Cardiac muscle cell (in vitro differentiated cells and primary cell): ENCODE measurements around the gene CSAG3. TPM values are rescaled to one million over a fixed set of nuclear protein-coding genes. Genes with fewer than 3 reads are reported as not detected.
"Not testable (repeated sequence)": the region's sequence is repeated elsewhere in the genome, so short reads cannot be mapped to it uniquely, and the experiment has no call there.

Experiments
- DNase-seq, 2 donors: peaks; one replicate each; pipeline versions ENCODE4 v3.0.0 to v3.0.0-alpha.2; 2010 to 2017; ENCODE audit warnings: low read depth in 1 of 2, low spot score in 1 of 2
- H3K27ac ChIP-seq: fragments of 200-600 bp; sonication (generic); 2 replicates; pipeline ENCODE4 v1.5.1; 2016
- H3K27me3 ChIP-seq: fragments of 200-600 bp; sonication (generic); 2 replicates; pipeline ENCODE4 v1.6.0; 2016; ENCODE audit warnings: control low read depth
- H3K36me3 ChIP-seq: fragments of 200-600 bp; sonication (generic); 2 replicates; pipeline ENCODE4 v1.5.1; 2016; ENCODE audit warnings: control low read depth
- H3K4me1 ChIP-seq: fragments of 200-600 bp; sonication (generic); 2 replicates; pipeline ENCODE4 v1.8.1; 2017; ENCODE audit warnings: low read depth, mild to moderate bottlenecking, mixed run types
- H3K4me3 ChIP-seq: fragments of 200-600 bp; sonication (generic); 2 replicates; pipeline ENCODE4 v1.5.1; 2016; ENCODE audit warnings: mild to moderate bottlenecking
- H3K9me3 ChIP-seq: fragments of 200-600 bp; sonication (generic); 2 replicates; pipeline ENCODE4 v1.5.1; 2017; ENCODE audit warnings: low read depth, mild to moderate bottlenecking, control low read depth
- polyA plus RNA-seq: library from polyadenylated mRNA; unstranded; fragments of >200 nt; fragmentation: Nextera tagmentation; extraction: Ambion mirVana; gene quantifications from 2 replicates; pipeline ENCODE4 v1.2.1, GENCODE V29; 2016
- total RNA-seq: library from RNA; depleted of rRNA; stranded (reverse); fragments of >200 nt; gene quantifications from 2 replicates; pipeline ENCODE4 v1.2.3, GENCODE V29; 2016
- TF ChIP-seq, protein P1 (sequence below): IDR thresholded peaks from 2 replicates; pipeline ENCODE4 v1.5.1; 2012; ENCODE audit warnings: low read depth, mild to moderate bottlenecking, low read length

The CSAG3 gene
- total and polyA plus RNA-seq, 2 experiments from 2014 or later = not detected

DNA sequence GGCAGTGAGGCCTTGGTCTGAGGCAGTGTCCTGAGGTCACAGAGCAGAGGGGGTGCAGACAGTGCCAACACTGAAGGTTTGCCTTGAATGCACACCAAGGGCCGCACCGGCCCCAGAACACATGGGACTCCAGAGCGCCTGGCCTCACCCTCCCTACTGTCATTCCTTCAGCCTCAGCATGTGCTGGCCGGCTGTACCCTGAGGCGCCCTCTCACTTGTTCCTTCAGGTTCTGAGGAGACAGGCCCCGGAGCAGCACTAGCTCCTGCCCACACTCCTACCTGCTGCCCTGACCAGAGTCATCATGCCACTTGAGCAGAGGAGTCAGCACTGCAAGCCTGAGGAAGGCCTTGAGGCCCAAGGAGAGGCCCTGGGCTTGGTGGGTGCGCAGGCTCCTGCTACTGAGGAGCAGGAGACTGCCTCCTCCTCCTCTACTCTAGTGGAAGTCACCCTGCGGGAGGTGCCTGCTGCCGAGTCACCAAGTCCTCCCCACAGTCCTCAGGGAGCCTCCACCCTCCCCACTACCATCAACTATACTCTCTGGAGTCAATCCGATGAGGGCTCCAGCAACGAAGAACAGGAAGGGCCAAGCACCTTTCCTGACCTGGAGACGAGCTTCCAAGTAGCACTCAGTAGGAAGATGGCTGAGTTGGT lies 23.0 kb upstream of the CSAG3 start:
- Histone ChIP-seq H3K36me3 (no peaks in the 10 kb centered on the region), H3K27me3 (no peaks in the 10 kb centered on the region), H3K4me3 (no peak overlapping the region), H3K27ac (no peak overlapping the region), H3K4me1 (no peaks in the 10 kb centered on the region), H3K9me3 (no peaks in the 10 kb centered on the region)
- TF ChIP-seq, protein P1, sequence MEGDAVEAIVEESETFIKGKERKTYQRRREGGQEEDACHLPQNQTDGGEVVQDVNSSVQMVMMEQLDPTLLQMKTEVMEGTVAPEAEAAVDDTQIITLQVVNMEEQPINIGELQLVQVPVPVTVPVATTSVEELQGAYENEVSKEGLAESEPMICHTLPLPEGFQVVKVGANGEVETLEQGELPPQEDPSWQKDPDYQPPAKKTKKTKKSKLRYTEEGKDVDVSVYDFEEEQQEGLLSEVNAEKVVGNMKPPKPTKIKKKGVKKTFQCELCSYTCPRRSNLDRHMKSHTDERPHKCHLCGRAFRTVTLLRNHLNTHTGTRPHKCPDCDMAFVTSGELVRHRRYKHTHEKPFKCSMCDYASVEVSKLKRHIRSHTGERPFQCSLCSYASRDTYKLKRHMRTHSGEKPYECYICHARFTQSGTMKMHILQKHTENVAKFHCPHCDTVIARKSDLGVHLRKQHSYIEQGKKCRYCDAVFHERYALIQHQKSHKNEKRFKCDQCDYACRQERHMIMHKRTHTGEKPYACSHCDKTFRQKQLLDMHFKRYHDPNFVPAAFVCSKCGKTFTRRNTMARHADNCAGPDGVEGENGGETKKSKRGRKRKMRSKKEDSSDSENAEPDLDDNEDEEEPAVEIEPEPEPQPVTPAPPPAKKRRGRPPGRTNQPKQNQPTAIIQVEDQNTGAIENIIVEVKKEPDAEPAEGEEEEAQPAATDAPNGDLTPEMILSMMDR = no peak
- DNase-seq = no peak

DNA sequence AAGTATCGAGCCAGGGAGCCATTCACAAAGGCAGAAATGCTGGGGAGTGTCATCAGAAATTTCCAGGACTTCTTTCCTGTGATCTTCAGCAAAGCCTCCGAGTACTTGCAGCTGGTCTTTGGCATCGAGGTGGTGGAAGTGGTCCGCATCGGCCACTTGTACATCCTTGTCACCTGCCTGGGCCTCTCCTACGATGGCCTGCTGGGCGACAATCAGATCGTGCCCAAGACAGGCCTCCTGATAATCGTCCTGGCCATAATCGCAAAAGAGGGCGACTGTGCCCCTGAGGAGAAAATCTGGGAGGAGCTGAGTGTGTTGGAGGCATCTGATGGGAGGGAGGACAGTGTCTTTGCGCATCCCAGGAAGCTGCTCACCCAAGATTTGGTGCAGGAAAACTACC lies 22.5 kb upstream of the CSAG3 start:
- not testable (repeated sequence) for H3K27me3 ChIP-seq, H3K4me1 ChIP-seq, H3K27ac ChIP-seq, H3K4me3 ChIP-seq, H3K9me3 ChIP-seq, H3K36me3 ChIP-seq, DNase-seq

- no peak overlapping the region for H3K27ac ChIP-seq
- no peaks in the 10 kb centered on the region for H3K27me3 ChIP-seq
- no peaks in the 10 kb centered on the region for H3K9me3 ChIP-seq
- TF ChIP-seq, protein P1 = no peak
- H3K36me3 ChIP-seq = no peaks in the 10 kb centered on the region
- no peaks in the 10 kb centered on the region for H3K4me1 ChIP-seq
- H3K4me3 ChIP-seq = no peak overlapping the region
- DNase-seq = no peak
Measured at GRCh38 chrX:152738560-152738959, 20.5 kb upstream of the CSAG3 start.

DNA sequence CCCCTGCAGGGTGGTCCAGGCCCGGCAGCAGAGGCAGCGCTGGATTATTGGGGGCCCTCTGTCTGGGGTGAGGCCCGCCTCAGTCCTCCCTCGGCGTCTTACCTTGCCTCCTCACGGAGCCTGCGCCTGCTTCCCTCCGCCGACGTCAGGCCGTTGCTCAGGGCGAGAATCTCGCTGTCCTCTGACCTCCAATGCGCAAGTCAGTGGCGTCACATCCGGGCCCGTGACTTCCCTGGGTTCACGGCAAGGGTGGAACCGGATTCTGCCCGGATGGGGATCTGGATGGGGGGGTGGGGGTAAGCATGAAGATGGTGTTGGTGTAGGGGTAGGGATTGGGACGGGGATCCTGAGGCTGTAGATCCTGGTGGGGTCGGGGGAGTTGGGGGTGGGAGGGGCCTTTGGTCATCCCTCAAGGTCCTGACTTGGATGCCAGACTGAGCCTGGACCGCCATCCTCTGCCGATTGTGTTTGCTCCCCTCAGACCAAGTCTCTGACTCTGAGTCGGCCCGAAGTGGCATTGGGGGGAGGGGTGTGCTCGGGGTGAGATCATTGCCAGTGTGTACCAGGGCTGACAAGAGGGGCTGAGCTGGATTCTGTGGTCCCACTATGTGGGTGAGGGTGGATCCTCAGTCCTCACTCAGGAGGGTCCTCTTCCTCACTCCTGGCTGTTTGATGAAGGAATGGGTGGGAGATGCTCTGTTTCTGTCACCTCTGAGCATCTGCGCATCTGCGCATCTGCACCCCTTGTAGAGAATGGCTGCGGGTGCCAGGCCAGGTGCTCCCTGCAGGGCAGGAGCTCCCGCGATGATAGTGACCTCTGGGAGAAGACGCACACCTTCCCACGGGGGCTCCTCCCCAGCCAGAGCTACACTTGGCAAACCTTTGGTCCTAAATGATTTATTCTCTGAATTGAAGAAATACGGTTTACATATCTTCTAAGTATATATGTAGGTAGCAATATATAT lies 5.0 kb upstream of the CSAG3 start, which contains the start of gene MAGEA2:
MAGEA2 (minus strand) TSS at position 157 of the 965 bp plus-strand sequence. CDS start 2,479 bp downstream, outside the sequence.
- not testable (repeated sequence) for H3K27me3 ChIP-seq, H3K4me1 ChIP-seq, H3K27ac ChIP-seq, H3K36me3 ChIP-seq, H3K9me3 ChIP-seq, H3K4me3 ChIP-seq, DNase-seq

DNA sequence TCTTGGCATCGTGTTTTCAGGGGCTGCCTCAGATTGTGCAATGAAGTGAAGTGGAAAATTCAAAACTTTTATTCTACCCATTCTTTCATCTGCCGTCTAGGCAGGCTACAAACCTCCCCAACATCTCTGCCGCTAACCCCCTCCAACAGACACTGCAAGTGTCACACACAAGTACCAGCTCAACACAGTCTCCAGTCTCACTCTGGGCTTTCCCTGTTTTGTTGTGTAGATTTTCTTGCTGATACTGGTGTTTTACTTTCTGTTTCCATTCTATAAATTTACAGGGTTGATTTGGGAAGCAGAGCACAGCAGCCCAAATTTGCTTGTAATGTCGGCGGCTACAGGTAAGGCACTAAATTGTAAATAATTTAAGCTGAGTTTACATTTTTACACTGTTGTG lies 4.1 kb upstream of the CSAG3 start:
- H3K27me3 ChIP-seq, H3K9me3 ChIP-seq, DNase-seq, H3K4me3 ChIP-seq, H3K27ac ChIP-seq, H3K4me1 ChIP-seq, H3K36me3 ChIP-seq: not testable (repeated sequence)

DNA sequence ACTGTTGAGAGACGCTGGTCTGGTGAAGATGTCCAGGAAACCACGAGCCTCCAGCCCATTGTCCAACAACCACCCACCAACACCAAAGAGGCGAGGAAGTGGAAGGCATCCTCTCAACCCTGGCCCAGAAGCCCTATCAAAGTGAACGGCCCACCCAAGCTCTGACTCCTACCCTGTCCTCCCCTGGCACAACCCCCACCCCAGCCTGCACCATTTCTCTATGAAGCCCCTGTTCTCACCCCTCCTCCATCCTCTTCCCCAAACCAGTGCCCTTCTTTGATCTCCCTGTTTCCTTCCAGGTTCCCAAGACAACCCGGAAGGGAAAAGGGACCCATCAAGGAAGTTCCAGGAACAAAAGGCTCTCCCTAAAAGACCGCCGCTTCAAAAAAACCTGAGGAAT lies 526 bp downstream of the CSAG3 start:
- not testable (repeated sequence) for H3K36me3 ChIP-seq, DNase-seq, H3K4me1 ChIP-seq, H3K4me3 ChIP-seq, H3K27ac ChIP-seq, H3K27me3 ChIP-seq, H3K9me3 ChIP-seq

- not testable (repeated sequence) for H3K4me1 ChIP-seq, H3K27me3 ChIP-seq, H3K4me3 ChIP-seq, DNase-seq, H3K27ac ChIP-seq, H3K36me3 ChIP-seq, H3K9me3 ChIP-seq
Measured at GRCh38 chrX:152761582-152761981, 2.6 kb downstream of the CSAG3 start.

DNA sequence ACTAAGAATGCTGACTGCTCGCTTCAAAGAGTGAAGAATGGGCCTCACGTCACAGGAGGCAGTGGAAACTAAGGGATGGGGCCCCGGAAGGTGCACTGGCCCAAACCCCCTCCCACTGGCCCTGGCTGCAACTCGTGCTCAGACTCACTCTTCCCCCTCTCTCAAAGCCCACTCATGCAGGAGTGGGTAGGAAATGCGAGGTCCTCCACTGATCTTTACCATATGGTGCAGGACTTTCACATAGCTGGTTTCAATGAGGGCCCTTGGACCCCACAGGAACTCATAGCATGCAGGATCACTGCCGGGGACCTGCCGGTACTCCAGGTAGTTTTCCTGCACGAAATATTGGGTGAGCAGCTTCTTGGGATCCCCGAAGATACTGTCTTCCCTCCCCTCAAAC lies 7.5 kb downstream of the CSAG3 start:
- not testable (repeated sequence) for H3K4me1 ChIP-seq, H3K9me3 ChIP-seq, H3K27ac ChIP-seq, H3K27me3 ChIP-seq, DNase-seq, H3K4me3 ChIP-seq, H3K36me3 ChIP-seq

- not testable (repeated sequence) for H3K27ac ChIP-seq, H3K9me3 ChIP-seq, DNase-seq, H3K36me3 ChIP-seq, H3K4me1 ChIP-seq, H3K27me3 ChIP-seq, H3K4me3 ChIP-seq
Measured at GRCh38 chrX:152769549-152770289, 10.7 kb downstream of the CSAG3 start, which contains the start of gene MAGEA6. TSS of gene MAGEA6 (minus strand) at chrX:152769689. CDS start at chrX:152767650, 2,039 bp downstream.

- H3K4me1 ChIP-seq, DNase-seq, H3K9me3 ChIP-seq, H3K27me3 ChIP-seq, H3K36me3 ChIP-seq, H3K4me3 ChIP-seq, H3K27ac ChIP-seq: not testable (repeated sequence)
Measured at GRCh38 chrX:152787062-152787461, 28.0 kb downstream of the CSAG3 start.
